Fibroblast of lung (primary cell): ENCODE measurements around the gene TOX2. TPM values are rescaled to one million over a fixed set of nuclear protein-coding genes. Genes with fewer than 3 reads are reported as not detected.

Source experiments
- DNase-seq, 2 donors: peaks; one replicate each; pipeline versions ENCODE4 v3.0.0 to v3.0.0-alpha.2; 2010; ENCODE audit warnings: low read depth in 2 of 2
- H2AFZ ChIP-seq: 2 replicates; pipeline ENCODE4 v1.5.1; 2012; ENCODE audit warnings: low read length, control low read depth, inconsistent platforms
- H3K27ac ChIP-seq: 2 replicates; pipeline ENCODE4 v1.5.1; 2011; ENCODE audit warnings: low read length, control low read depth; ENCODE audit not compliant: insufficient read depth
- H3K27me3 ChIP-seq: 2 replicates; pipeline ENCODE4 v1.5.1; 2011; ENCODE audit warnings: mild to moderate bottlenecking, low read length; ENCODE audit not compliant: control insufficient read depth, insufficient read depth
- H3K36me3 ChIP-seq: 2 replicates; pipeline ENCODE4 v1.5.1; 2011; ENCODE audit warnings: low read length; ENCODE audit not compliant: control insufficient read depth, insufficient read depth
- H3K4me1 ChIP-seq: 2 replicates; pipeline ENCODE4 v1.5.1; 2011; ENCODE audit warnings: low read length; ENCODE audit not compliant: control insufficient read depth, insufficient read depth; ENCODE audit errors: extremely low read depth
- H3K4me2 ChIP-seq: 2 replicates; pipeline ENCODE4 v1.5.1; 2011; ENCODE audit warnings: low read length, control low read depth; ENCODE audit not compliant: insufficient read depth; ENCODE audit errors: extremely low read depth
- H3K4me3 ChIP-seq, 4 experiments: fragments of 200-600 bp in 1 of 4; sonication (generic) in 1 of 4; replicated peaks in 1 of 4; 2 replicates each; pipeline ENCODE4 v1.5.1; 2011 to 2016; ENCODE audit warnings: low read length in 4 of 4, low read depth in 3 of 4, mild to moderate bottlenecking in 3 of 4, control low read depth in 2 of 4, inconsistent platforms in 1 of 4, mixed read lengths in 1 of 4; ENCODE audit not compliant: insufficient read depth in 1 of 4; ENCODE audit errors: control extremely low read depth in 1 of 4
- H3K79me2 ChIP-seq: 2 replicates; pipeline ENCODE4 v1.5.1; 2012; ENCODE audit warnings: mild to moderate bottlenecking, low read length, inconsistent platforms; ENCODE audit not compliant: control insufficient read depth, insufficient read depth
- H3K9ac ChIP-seq: 2 replicates; pipeline ENCODE4 v1.5.1; 2011; ENCODE audit warnings: mild to moderate bottlenecking, low read length, control low read depth; ENCODE audit not compliant: insufficient read depth
- H3K9me3 ChIP-seq: 2 replicates; pipeline ENCODE4 v1.5.1; 2012; ENCODE audit warnings: low read depth, low read length; ENCODE audit not compliant: control insufficient read depth, insufficient read depth
- H4K20me1 ChIP-seq: 2 replicates; pipeline ENCODE4 v1.5.1; 2011; ENCODE audit warnings: low read length; ENCODE audit not compliant: control insufficient read depth, insufficient read depth; ENCODE audit errors: extremely low read depth
- CTCF ChIP-seq, 2 donors: IDR thresholded peaks in 1 of 2; conservative IDR thresholded peaks in 1 of 2; 1 replicate in 1 of 2; 2 replicates in 1 of 2; pipeline ENCODE4 v1.5.1; 2011 to 2012; ENCODE audit warnings: low read length in 2 of 2, control low read depth in 1 of 2, inconsistent platforms in 1 of 2, low read depth in 1 of 2, mild to moderate bottlenecking in 1 of 2
- EZH2 ChIP-seq: IDR thresholded peaks from 2 replicates; pipeline ENCODE4 v1.5.1; 2012; ENCODE audit warnings: low read length, control low read depth, mild to moderate bottlenecking; ENCODE audit errors: missing control alignments
- polyA plus RNA-seq, 2 donors: library from polyadenylated mRNA; depleted of rRNA in 1 of 2; stranded (reverse) in 1 of 2; unstranded in 1 of 2; fragments of >200 nt; gene quantifications; 2 replicates each; pipeline ENCODE4 v1.2.1, GENCODE V29; 2011 to 2012; ENCODE audit warnings: missing spikeins in 1 of 2
- total RNA-seq: library from RNA; depleted of rRNA; stranded (reverse); fragments of >200 nt; gene quantifications from 2 replicates; pipeline ENCODE4 v1.2.1, GENCODE V29; 2014

Gene TOX2
- total and polyA plus RNA-seq, 2 donors (not counting 1 experiment from before 2014, with no cell fraction given) = 5.9 to 9.6 TPM

- Histone ChIP-seq H3K4me1 (peaks cover 4% of the 10 kb centered on the region), H3K79me2 (no peaks in the 10 kb centered on the region), H4K20me1 (no peaks in the 10 kb centered on the region), H3K27me3 (no peaks in the 10 kb centered on the region), H3K4me2 (peak overlapping the region; percentile 44), H3K9me3 (no peaks in the 10 kb centered on the region), H3K9ac (no peak overlapping the region), H3K4me3 (peak overlapping the region in 1 of 4 experiments; percentile 16), H3K36me3 (no peaks in the 10 kb centered on the region), H2AFZ (peak overlapping the region; percentile 85), H3K27ac (no peak overlapping the region)
- DNase-seq = peak; percentile 64 to 74
- TF ChIP-seq EZH2 (no peak), CTCF (conservative IDR thresholded peaks at IDR 0.05 in 1 of 2, IDR thresholded peaks at IDR 0.05 in 1 of 2; ENCODE audit: low read depth in 1 of 2, low read length in 2 of 2) (no peak)
Measured at GRCh38 chr20:44089987-44090674, 175.5 kb downstream of the TOX2 start.

- Histone ChIP-seq H3K4me2 (no peak overlapping the region), H2AFZ (no peak overlapping the region), H3K27me3 (no peaks in the 10 kb centered on the region), H3K4me1 (peaks cover 4% of the 10 kb centered on the region), H3K36me3 (no peaks in the 10 kb centered on the region), H3K27ac (no peak overlapping the region), H3K9me3 (no peaks in the 10 kb centered on the region), H3K4me3 (no peak overlapping the region), H3K9ac (no peak overlapping the region), H3K79me2 (no peaks in the 10 kb centered on the region), H4K20me1 (no peaks in the 10 kb centered on the region)
- TF ChIP-seq CTCF (conservative IDR thresholded peaks at IDR 0.05 in 1 of 2, IDR thresholded peaks at IDR 0.05 in 1 of 2; ENCODE audit: low read depth in 1 of 2, low read length in 2 of 2) = no peak
- no peak for TF ChIP-seq EZH2
- DNase-seq = peak in 1 of 2 donors; percentile 17
Measured at GRCh38 chr20:44091026-44091425, 176.4 kb downstream of the TOX2 start.

GRCh38 chr20:44092551-44093248 is 178.0 kb downstream of the TOX2 start:
- Histone ChIP-seq H3K4me2 (no peak overlapping the region), H2AFZ (no peak overlapping the region), H3K36me3 (no peaks in the 10 kb centered on the region), H3K27me3 (no peaks in the 10 kb centered on the region), H3K4me3 (no peak overlapping the region), H3K4me1 (peaks cover 4% of the 10 kb centered on the region), H3K9ac (no peak overlapping the region), H3K9me3 (no peaks in the 10 kb centered on the region), H3K79me2 (no peaks in the 10 kb centered on the region), H4K20me1 (no peaks in the 10 kb centered on the region), H3K27ac (no peak overlapping the region)
- peak; percentile 48 to 74 for DNase-seq
- TF ChIP-seq CTCF (conservative IDR thresholded peaks at IDR 0.05 in 1 of 2, IDR thresholded peaks at IDR 0.05 in 1 of 2; ENCODE audit: low read depth in 1 of 2, low read length in 2 of 2) = peak; percentile 58 to 66
- no peak for TF ChIP-seq EZH2
